ENCODE data around the gene PRCP. TPM values are rescaled to one million over a fixed set of nuclear protein-coding genes. Genes with fewer than 3 reads are reported as not detected.

Gene PRCP
- total RNA-seq, 4 donors from 2014 or later = 7.1 to 17.8 (median 9.5) TPM

GRCh38 chr11:82863209-82863608 is 37.0 kb downstream of the PRCP start:
- Histone ChIP-seq H3K27ac (no peak overlapping the region), H3K27me3 (no peaks in the 10 kb centered on the region), H3K36me3 (no peaks in the 10 kb centered on the region), H3K9me3 (no peaks in the 10 kb centered on the region), H3K4me3 (no peak overlapping the region), H3K4me1 (peaks cover 5 to 17% of the 10 kb centered on the region in 2 donors)
- no peak for ATAC-seq
- intact Hi-C loops (cut with DNase I; ENCODE audit: low total_unique reads) (loop anchor here (10.0 kb wide), 2 partner anchors 62 to 178 kb away; no protein-coding TSS in a partner anchor), in situ Hi-C loops (cut with MboI; ENCODE audit: low sequenced_read_pairs in 4 of 4) (loop anchor here in 3 of 4 donors (10.0 to 25.0 kb wide), 3 partner anchors 148 to 962 kb away; no protein-coding TSS in a partner anchor)
- DNase-seq = no peak
- TF ChIP-seq POLR2A (IDR thresholded peaks at IDR 0.05) = no peak
- TF ChIP-seq, protein P1, sequence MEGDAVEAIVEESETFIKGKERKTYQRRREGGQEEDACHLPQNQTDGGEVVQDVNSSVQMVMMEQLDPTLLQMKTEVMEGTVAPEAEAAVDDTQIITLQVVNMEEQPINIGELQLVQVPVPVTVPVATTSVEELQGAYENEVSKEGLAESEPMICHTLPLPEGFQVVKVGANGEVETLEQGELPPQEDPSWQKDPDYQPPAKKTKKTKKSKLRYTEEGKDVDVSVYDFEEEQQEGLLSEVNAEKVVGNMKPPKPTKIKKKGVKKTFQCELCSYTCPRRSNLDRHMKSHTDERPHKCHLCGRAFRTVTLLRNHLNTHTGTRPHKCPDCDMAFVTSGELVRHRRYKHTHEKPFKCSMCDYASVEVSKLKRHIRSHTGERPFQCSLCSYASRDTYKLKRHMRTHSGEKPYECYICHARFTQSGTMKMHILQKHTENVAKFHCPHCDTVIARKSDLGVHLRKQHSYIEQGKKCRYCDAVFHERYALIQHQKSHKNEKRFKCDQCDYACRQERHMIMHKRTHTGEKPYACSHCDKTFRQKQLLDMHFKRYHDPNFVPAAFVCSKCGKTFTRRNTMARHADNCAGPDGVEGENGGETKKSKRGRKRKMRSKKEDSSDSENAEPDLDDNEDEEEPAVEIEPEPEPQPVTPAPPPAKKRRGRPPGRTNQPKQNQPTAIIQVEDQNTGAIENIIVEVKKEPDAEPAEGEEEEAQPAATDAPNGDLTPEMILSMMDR (IDR thresholded peaks at IDR 0.05 in 4 of 5, conservative IDR thresholded peaks at IDR 0.05 in 1 of 5) = no peak

DNA sequence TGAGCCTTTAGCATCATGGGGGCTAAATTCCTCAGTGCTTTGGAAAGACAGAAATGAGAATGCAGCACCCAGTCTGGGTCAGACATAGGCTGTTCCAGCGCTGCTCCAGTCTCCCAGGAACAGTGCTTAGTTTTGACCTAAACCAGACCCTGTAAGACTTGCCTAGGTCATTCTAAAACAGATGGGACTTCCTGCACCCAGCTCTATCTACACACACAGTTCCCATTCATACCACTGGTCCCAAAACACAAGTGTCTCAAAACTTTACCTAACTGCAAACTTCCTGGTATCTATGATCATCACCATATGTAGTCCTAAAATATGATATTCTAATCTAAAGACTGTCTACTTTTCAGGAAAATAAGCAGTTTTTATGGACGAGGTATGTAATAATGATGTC is 37.9 kb downstream of the PRCP start:
- no peak overlapping the region for H3K27ac ChIP-seq
- TF ChIP-seq POLR2A (IDR thresholded peaks at IDR 0.05) = no peak
- TF ChIP-seq, protein P1 (IDR thresholded peaks at IDR 0.05 in 4 of 5, conservative IDR thresholded peaks at IDR 0.05 in 1 of 5) = no peak
- no peak overlapping the region for H3K4me3 ChIP-seq
- in situ Hi-C loops (cut with MboI; ENCODE audit: low sequenced_read_pairs in 4 of 4) (loop anchor here in 3 of 4 donors (10.0 to 25.0 kb wide), 3 partner anchors 148 to 962 kb away; no protein-coding TSS in a partner anchor), intact Hi-C loops (cut with DNase I; ENCODE audit: low total_unique reads) (loop anchor here (10.0 kb wide), 2 partner anchors 62 to 178 kb away; no protein-coding TSS in a partner anchor)
- H3K27me3 ChIP-seq = no peaks in the 10 kb centered on the region
- no peaks in the 10 kb centered on the region for H3K36me3 ChIP-seq
- H3K9me3 ChIP-seq = no peaks in the 10 kb centered on the region
- H3K4me1 ChIP-seq = peaks cover 5 to 17% of the 10 kb centered on the region in 2 donors
- DNase-seq (no peak), ATAC-seq (no peak)

- Histone ChIP-seq H3K27ac (no peak overlapping the region), H3K27me3 (no peaks in the 10 kb centered on the region), H3K9me3 (no peaks in the 10 kb centered on the region), H3K4me3 (no peak overlapping the region), H3K4me1 (peaks cover 5 to 19% of the 10 kb centered on the region in 2 donors), H3K36me3 (no peaks in the 10 kb centered on the region)
- intact Hi-C loops (cut with DNase I; ENCODE audit: low total_unique reads) (loop anchor here (10.0 kb wide), 2 partner anchors 65 to 175 kb away; no protein-coding TSS in a partner anchor), in situ Hi-C loops (cut with MboI; ENCODE audit: low sequenced_read_pairs in 4 of 4) (loop anchor here in 3 of 4 donors (10.0 to 25.0 kb wide), 3 partner anchors 145 to 965 kb away; no protein-coding TSS in a partner anchor)
- no peak for DNase-seq
- no peak for ATAC-seq
- TF ChIP-seq POLR2A (IDR thresholded peaks at IDR 0.05) = no peak
- TF ChIP-seq, protein P1 (IDR thresholded peaks at IDR 0.05 in 4 of 5, conservative IDR thresholded peaks at IDR 0.05 in 1 of 5) = no peak
Measured at GRCh38 chr11:82859750-82860149, 40.5 kb downstream of the PRCP start.

DNA sequence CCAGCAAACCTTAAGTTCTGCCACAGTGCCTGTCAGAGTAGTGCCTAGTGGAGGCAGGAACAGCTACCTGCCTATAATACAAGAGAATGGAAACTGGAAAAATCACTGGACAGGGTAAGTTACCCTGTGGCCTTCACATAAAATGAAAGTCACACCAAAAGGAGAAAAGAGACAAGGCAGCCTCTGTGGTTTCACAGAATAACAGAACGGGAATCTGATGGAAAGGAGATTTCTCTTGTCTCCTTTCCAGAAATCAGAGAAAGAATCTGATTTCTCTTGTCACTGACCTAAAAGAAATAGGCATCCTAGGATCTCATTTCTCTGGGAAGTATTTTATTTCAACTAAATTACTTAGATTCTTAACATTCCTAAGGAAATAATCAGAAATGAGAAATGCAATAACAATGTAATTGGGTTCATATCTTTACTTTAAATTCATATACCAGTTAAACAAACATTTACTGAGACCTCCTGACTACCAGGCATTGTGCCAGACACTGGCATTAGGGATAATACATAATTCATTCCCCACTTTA is 41.6 kb downstream of the PRCP start:
- no peak for TF ChIP-seq POLR2A (IDR thresholded peaks at IDR 0.05)
- TF ChIP-seq, protein P1 (IDR thresholded peaks at IDR 0.05 in 4 of 5, conservative IDR thresholded peaks at IDR 0.05 in 1 of 5) = no peak
- DNase-seq = no peak
- H3K36me3 ChIP-seq = no peaks in the 10 kb centered on the region
- H3K4me1 ChIP-seq = peaks cover 0 to 11% of the 10 kb centered on the region in 2 donors
- ATAC-seq = no peak
- in situ Hi-C loops (cut with MboI; ENCODE audit: low sequenced_read_pairs in 4 of 4) = loop anchor here in 1 of 4 donors (25.0 kb wide), 1 partner anchor 954 kb away; no protein-coding TSS in a partner anchor
- H3K27ac ChIP-seq = no peak overlapping the region
- no peaks in the 10 kb centered on the region for H3K9me3 ChIP-seq
- intact Hi-C loops (cut with DNase I; ENCODE audit: low total_unique reads) = no loop called here
- H3K27me3 ChIP-seq = no peaks in the 10 kb centered on the region
- H3K4me3 ChIP-seq = no peak overlapping the region
